Glutamatergic neuron (in vitro differentiated cells): ENCODE data around the gene PRDM16. TPM values are rescaled to one million over a fixed set of nuclear protein-coding genes. Genes with fewer than 3 reads are reported as not detected.

Experiments
- DNase-seq: peaks from one replicate; pipeline ENCODE4 v3.0.0; 2022
- H3K27ac Mint-ChIP-seq: one replicate; pipeline ENCODE4 v1.8.0; 2020; ENCODE audit warnings: mild to moderate bottlenecking, mixed read lengths, inconsistent platforms; ENCODE audit not compliant: unreplicated experiment
- H3K27me3 Mint-ChIP-seq: one replicate; pipeline ENCODE4 v1.8.0; 2020; ENCODE audit warnings: mild to moderate bottlenecking, moderate library complexity, mixed read lengths, inconsistent platforms; ENCODE audit not compliant: unreplicated experiment
- H3K36me3 Mint-ChIP-seq: one replicate; pipeline ENCODE4 v1.8.0; 2020; ENCODE audit warnings: mild to moderate bottlenecking, mixed read lengths, inconsistent platforms; ENCODE audit not compliant: unreplicated experiment
- H3K4me1 Mint-ChIP-seq: one replicate; pipeline ENCODE4 v1.8.0; 2020; ENCODE audit warnings: mild to moderate bottlenecking, low read depth, mixed read lengths, inconsistent platforms; ENCODE audit not compliant: unreplicated experiment
- H3K4me3 Mint-ChIP-seq: one replicate; pipeline ENCODE4 v1.8.0; 2020; ENCODE audit warnings: mild to moderate bottlenecking, mixed read lengths, inconsistent platforms; ENCODE audit not compliant: unreplicated experiment
- H3K9me3 Mint-ChIP-seq: one replicate; pipeline ENCODE4 v1.8.0; 2020; ENCODE audit warnings: mild to moderate bottlenecking, moderate library complexity, mixed read lengths, inconsistent platforms; ENCODE audit not compliant: unreplicated experiment
- CTCF ChIP-seq: fragments of 200-600 bp; sonication (generic); IDR thresholded peaks from one replicate; pipeline ENCODE4 v1.5.0; 2021; ENCODE audit not compliant: partially characterized antibody, unreplicated experiment
- total RNA-seq: library from RNA; stranded (reverse); fragmentation: NEBNext Ultra II Directional; extraction: Animal tissue kit (Norgen Biotek cat#: 25700); gene quantifications from one replicate; pipeline ENCODE4 v1.2.1, GENCODE V29; 2021; ENCODE audit not compliant: unreplicated experiment

Gene PRDM16
- total RNA-seq, 1 donor from 2014 or later, result 0.07 TPM

GRCh38 chr1:3243304-3243703 lies 174.3 kb downstream of the PRDM16 start:
- Mint-ChIP-seq H3K27ac (no peak overlapping the region), H3K9me3 (peaks cover 3% of the 10 kb centered on the region), H3K4me3 (no peak overlapping the region), H3K4me1 (peaks cover 4% of the 10 kb centered on the region), H3K27me3 (peaks cover 7% of the 10 kb centered on the region), H3K36me3 (no peaks in the 10 kb centered on the region)
- no peak for TF ChIP-seq CTCF
- no peak for DNase-seq

- Mint-ChIP-seq H3K4me3 (no peak overlapping the region), H3K36me3 (no peaks in the 10 kb centered on the region), H3K27me3 (peaks cover 10% of the 10 kb centered on the region), H3K4me1 (peaks cover 4% of the 10 kb centered on the region), H3K27ac (no peak overlapping the region), H3K9me3 (peaks cover 3% of the 10 kb centered on the region)
- no peak for TF ChIP-seq CTCF
- DNase-seq, result no peak
Observed at GRCh38 chr1:3244025-3244926, 175.3 kb downstream of the PRDM16 start.

DNA sequence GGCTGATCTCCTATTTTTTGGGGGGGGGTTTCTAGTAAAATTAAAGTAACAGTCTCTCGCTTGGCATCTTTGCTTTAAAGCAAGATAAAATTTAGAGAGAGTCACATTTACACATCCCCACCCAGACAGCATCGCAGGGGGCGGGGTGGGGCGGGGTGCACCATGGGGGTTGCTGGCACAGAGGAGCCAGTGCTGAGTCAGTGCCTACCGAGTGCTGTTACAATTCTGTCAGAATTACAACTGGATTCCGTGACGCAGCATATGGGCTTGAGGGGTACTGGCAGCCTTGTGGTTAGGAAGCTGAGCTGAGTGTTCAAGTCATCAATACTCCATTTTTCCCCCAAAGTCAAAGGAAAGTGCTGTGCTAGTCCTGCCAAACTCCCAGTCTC lies 175.9 kb downstream of the PRDM16 start:
- peaks cover 3% of the 10 kb centered on the region for H3K9me3 Mint-ChIP-seq
- H3K36me3 Mint-ChIP-seq, result no peaks in the 10 kb centered on the region
- TF ChIP-seq CTCF, result no peak
- H3K27ac Mint-ChIP-seq, result no peak overlapping the region
- DNase-seq, result no peak
- peaks cover 7% of the 10 kb centered on the region for H3K4me1 Mint-ChIP-seq
- H3K27me3 Mint-ChIP-seq, result peaks cover 8% of the 10 kb centered on the region
- H3K4me3 Mint-ChIP-seq, result no peak overlapping the region

DNA sequence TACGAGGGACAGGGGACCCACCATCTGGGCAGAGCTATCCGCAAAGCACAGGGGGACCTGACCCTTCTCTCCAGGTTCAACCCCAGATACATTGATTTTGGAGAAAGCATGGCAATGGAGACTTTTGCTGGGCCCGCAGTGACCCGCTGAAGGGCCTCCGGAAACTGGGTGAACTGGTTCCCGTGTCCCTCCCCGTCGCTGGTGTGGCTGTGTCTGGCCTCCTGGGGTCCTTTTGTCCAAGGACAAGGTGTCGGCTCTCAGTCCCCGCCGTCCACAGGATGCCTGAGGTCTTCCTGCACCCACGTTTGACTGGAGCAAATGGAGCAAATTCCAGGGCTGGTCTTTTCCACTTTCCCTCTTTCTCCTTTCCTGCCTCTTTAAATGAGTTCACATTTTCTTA lies 176.3 kb downstream of the PRDM16 start:
- Mint-ChIP-seq H3K9me3 (peaks cover 3% of the 10 kb centered on the region), H3K27me3 (peaks cover 8% of the 10 kb centered on the region), H3K27ac (no peak overlapping the region), H3K4me1 (peaks cover 7% of the 10 kb centered on the region), H3K36me3 (no peaks in the 10 kb centered on the region), H3K4me3 (no peak overlapping the region)
- TF ChIP-seq CTCF, result no peak
- no peak for DNase-seq

- peaks cover 8% of the 10 kb centered on the region for H3K27me3 Mint-ChIP-seq
- peaks cover 3% of the 10 kb centered on the region for H3K9me3 Mint-ChIP-seq
- no peak overlapping the region for H3K27ac Mint-ChIP-seq
- H3K4me3 Mint-ChIP-seq, result no peak overlapping the region
- no peaks in the 10 kb centered on the region for H3K36me3 Mint-ChIP-seq
- no peak for TF ChIP-seq CTCF
- peaks cover 7% of the 10 kb centered on the region for H3K4me1 Mint-ChIP-seq
- DNase-seq, result no peak
Observed at GRCh38 chr1:3245768-3246167, 176.8 kb downstream of the PRDM16 start.
